ENCODE data around the gene PECR.

GRCh38 chr2:216017365-216017764 lies 64.2 kb downstream of the PECR start:
- TF ChIP-seq CTCF (IDR thresholded peaks at IDR 0.05), result no peak
- no peak for TF ChIP-seq POLR2A (IDR thresholded peaks at IDR 0.05)

All from right lobe of liver (tissue), 4 donors.